ENCODE measurements around the gene MTURN.

GRCh38 chr7:30119890-30120577 lies 14.8 kb upstream of the MTURN start:
- no peak for TF ChIP-seq CTCF (IDR thresholded peaks at IDR 0.05)
- TF ChIP-seq EZH2 (IDR thresholded peaks at IDR 0.05), result no peak

Data from neural progenitor cell (in vitro differentiated cells).